ENCODE results near the gene PDZD4. TPM values are rescaled to one million over a fixed set of nuclear protein-coding genes. Genes with fewer than 3 reads are reported as not detected.

The PDZD4 gene
- total and polyA plus RNA-seq, 9 of the 15 experiments (the other 6 are each of a cell fraction or from before 2014, with no cell fraction given), result 0.05 to 0.38 (median 0.07) TPM; not detected in 5

- BruUV-seq (replicated peaks), result no TSS peak
- no peak for FAIRE-seq
- Histone ChIP-seq H3K4me3 (no peak overlapping the region), H2AFZ (ENCODE audit: low read depth, low read length) (no peak overlapping the region), H3K4me1 (replicated peaks in 1 of 2; ENCODE audit: control insufficient read depth in 2 of 2, insufficient read depth in 2 of 2, low read length in 2 of 2) (peaks cover 0 to 21% of the 10 kb centered on the region in 2 experiments; a peak in 2 of 5 replicates), H3K9me1 (ENCODE audit: control insufficient read depth, insufficient read depth, low read length) (no peaks in the 10 kb centered on the region), H4K20me1 (replicated peaks; ENCODE audit: control insufficient read depth, insufficient read depth, low read length) (0 out of 2 replicates have a peak, but pooled peaks cover 12% of the 10 kb centered on the region), H3K79me2 (ENCODE audit: control insufficient read depth, insufficient read depth, low read length) (no peaks in the 10 kb centered on the region), H3K9ac (ENCODE audit: insufficient read depth in 1 of 2, low read depth in 2 of 2, low read length in 2 of 2) (no peak overlapping the region), H3K4me2 (ENCODE audit: insufficient read depth, low read length) (no peak overlapping the region), H3K9me3 (replicated peaks; ENCODE audit: control insufficient read depth, insufficient read depth, low read depth, low read length) (no peaks in the 10 kb centered on the region), H3K27ac (ENCODE audit: extremely low read depth, low read depth, low read length) (no peak overlapping the region), H3K36me3 (ENCODE audit: control insufficient read depth, insufficient read depth, low read length) (no peaks in the 10 kb centered on the region), H3K27me3 (ENCODE audit: control insufficient read depth in 2 of 2, insufficient read depth in 2 of 2, low read length in 2 of 2) (peaks cover 9 to 77% of the 10 kb centered on the region in 2 experiments; a peak in 3 of 5 replicates)
- no peak for TF ChIP-seq SLC30A9 (CRISPR knock-in tag; IDR thresholded peaks at IDR 0.05)
- no peak for TF ChIP-seq PTTG1 (tag; IDR thresholded peaks at IDR 0.05; ENCODE audit: low read depth)
- no peak for TF ChIP-seq MIER1 (IDR thresholded peaks at IDR 0.05; ENCODE audit: low read depth)
- TF ChIP-seq POLR2AphosphoS2 (IDR thresholded peaks at IDR 0.05; ENCODE audit: low read length), result no peak
- TF ChIP-seq EWSR1 (IDR thresholded peaks at IDR 0.05; ENCODE audit: borderline replicate concordance, low read depth, partially characterized antibody), result no peak
- intact Hi-C loops (cut with micrococcal nuclease), result no loop called here
- in situ Hi-C loops (cut with MboI), result no loop called here
- DNase-seq (ENCODE audit: extremely low read depth in 1 of 4, low spot score in 3 of 4), result no peak
- WGBS (ENCODE audit: insufficient coverage, low coverage, missing lambda C conversion rate), result 12% methylated on average over 15 of the region's 31 CpGs
- ATAC-seq, result no peak
- ChIA-PET POLR2A (no interaction called here), CTCF (ENCODE audit: low intra/inter-chr PET ratio) (no interaction called here)
Observed at GRCh38 chrX:153869473-153870287, 39.3 kb upstream of the PDZD4 start.

All from K562 (cell line).